Lung (tissue), 12 donors: ENCODE measurements around the gene AADACL2. TPM values are rescaled to one million over a fixed set of nuclear protein-coding genes. Genes with fewer than 3 reads are reported as not detected.

Source experiments
- ATAC-seq: fragments of 200-7000 bp; cut with Tn5 transposase; one replicate; pipeline ENCODE4 v1.9.1; 2020; ENCODE audit warnings: moderate number of reproducible peaks; ENCODE audit not compliant: insufficient read depth, low FRiP score
- DNase-seq, 3 donors: peaks; one replicate each; pipeline ENCODE4 v3.0.0-alpha.2; 2013 to 2017
- H3K27ac ChIP-seq, 2 donors: one replicate each; pipeline ENCODE4 v1.5.1; 2013; ENCODE audit warnings: mild to moderate bottlenecking in 2 of 2, moderate library complexity in 2 of 2, control low read depth in 1 of 2, inconsistent platforms in 1 of 2, low read depth in 1 of 2, low read length in 1 of 2
- H3K27me3 ChIP-seq, 3 donors: one replicate each; pipeline ENCODE4 v1.5.1; 2013; ENCODE audit warnings: low read length in 2 of 3; ENCODE audit not compliant: control insufficient read depth in 3 of 3, insufficient read depth in 3 of 3
- H3K36me3 ChIP-seq, 4 donors: one replicate each; pipeline ENCODE4 v1.5.1; 2013; ENCODE audit warnings: low read length in 4 of 4, mild to moderate bottlenecking in 1 of 4, moderate library complexity in 1 of 4; ENCODE audit not compliant: control insufficient read depth in 4 of 4, insufficient read depth in 4 of 4
- H3K4me1 ChIP-seq, 5 donors: one replicate each; pipeline ENCODE4 v1.5.1; 2013; ENCODE audit warnings: low read length in 5 of 5, mild to moderate bottlenecking in 2 of 5, moderate library complexity in 1 of 5; ENCODE audit not compliant: control insufficient read depth in 5 of 5, insufficient read depth in 5 of 5
- H3K4me3 ChIP-seq: one replicate; pipeline ENCODE4 v1.5.1; 2013; ENCODE audit warnings: mild to moderate bottlenecking, control low read depth, moderate library complexity
- H3K9ac ChIP-seq, 2 donors: one replicate each; pipeline ENCODE4 v1.5.1; 2013; ENCODE audit warnings: low read length in 2 of 2, control low read depth in 1 of 2; ENCODE audit not compliant: insufficient read depth in 1 of 2
- H3K9me3 ChIP-seq, 4 donors: one replicate each; pipeline ENCODE4 v1.5.1; 2013; ENCODE audit warnings: low read length in 3 of 4, mild to moderate bottlenecking in 1 of 4, moderate library complexity in 1 of 4; ENCODE audit not compliant: control insufficient read depth in 4 of 4, insufficient read depth in 3 of 4
- CTCF ChIP-seq: IDR thresholded peaks from 2 replicates; pipeline ENCODE4 v1.5.1; 2012; ENCODE audit warnings: mild to moderate bottlenecking; ENCODE audit errors: control extremely low read depth, extremely low read depth
- WGBS, 2 donors: extraction: QIAGEN DNeasy Blood & Tissue Kit; methylation state at CpG; one replicate each; pipeline ENCODE4 v1.1.7; 2013; 5-methylcytosine and 5-hydroxymethylcytosine counted together
- polyA plus RNA-seq, 2 donors: library from polyadenylated mRNA; stranded (reverse); fragments of 200-250 nt; gene quantifications; one replicate each; pipeline ENCODE4 v1.2.1, GENCODE V29; 2013
- total RNA-seq, 2 donors: library from RNA; depleted of rRNA in 1 of 2; stranded (reverse); fragments of >200 nt in 1 of 2; gene quantifications; one replicate each; pipeline ENCODE4 v1.2.1, GENCODE V29; 2014 to 2021
- donor health status: control.
- donor health status: control.
- donor health status: Bipolar disorder and iron deficiency.
- donor health status: healthy.
- donor health status: DM: yes; HTN: yes; CAD: no.

Gene AADACL2
- total and polyA plus RNA-seq, 4 donors = 0.14 TPM; not detected in 3

GRCh38 chr3:151800431-151800830 lies 66.7 kb downstream of the AADACL2 start:
- Histone ChIP-seq H3K9me3 (no peaks in the 10 kb centered on the region), H3K27me3 (no peaks in the 10 kb centered on the region), H3K9ac (no peak overlapping the region), H3K4me3 (no peak overlapping the region), H3K27ac (no peak overlapping the region), H3K36me3 (no peaks in the 10 kb centered on the region), H3K4me1 (no peaks in the 10 kb centered on the region)
- no peak for TF ChIP-seq CTCF
- DNase-seq (no peak), ATAC-seq (no peak)
- WGBS, 2 donors = 71 to 92% methylated on average over 2 of the region's 2 CpGs

- no peak for ATAC-seq
- H3K9me3 ChIP-seq = peaks cover 0 to 4% (median 0%) of the 10 kb centered on the region in 4 donors
- 56 to 71% methylated on average over 1 of the region's 1 CpG for WGBS, 2 donors
- no peak for TF ChIP-seq CTCF
- H3K27ac ChIP-seq = no peak overlapping the region
- no peaks in the 10 kb centered on the region for H3K36me3 ChIP-seq
- no peaks in the 10 kb centered on the region for H3K4me1 ChIP-seq
- H3K9ac ChIP-seq = no peak overlapping the region
- DNase-seq = peak in 2 of 3 donors; percentile 32 to 45
- H3K4me3 ChIP-seq = no peak overlapping the region
- H3K27me3 ChIP-seq = no peaks in the 10 kb centered on the region
Observed at GRCh38 chr3:151804267-151804666, 70.5 kb downstream of the AADACL2 start.

GRCh38 chr3:151806838-151807237 lies 73.1 kb downstream of the AADACL2 start:
- H3K27ac ChIP-seq = no peak overlapping the region
- H3K27me3 ChIP-seq = no peaks in the 10 kb centered on the region
- TF ChIP-seq CTCF = no peak
- H3K36me3 ChIP-seq = no peaks in the 10 kb centered on the region
- no peak overlapping the region for H3K4me3 ChIP-seq
- H3K4me1 ChIP-seq = no peaks in the 10 kb centered on the region
- no peak for DNase-seq
- peaks cover 0 to 8% (median 0%) of the 10 kb centered on the region in 4 donors for H3K9me3 ChIP-seq
- no peak for ATAC-seq
- H3K9ac ChIP-seq = no peak overlapping the region
- 89 to 92% methylated on average over 15 of the region's 15 CpGs for WGBS, 2 donors

Other genes starting within 250 kb of the AADACL2 start
- gene AADAC, start 80.2 kb downstream of the AADACL2 start, total RNA-seq = 10 to 100 TPM in 1 of 2 donors, 1 to 10 TPM in 1; 9.2 to 33.3 TPM
- 1 to 10 TPM; 4.4 to 7.3 TPM for gene AADAC, start 80.2 kb downstream of the AADACL2 start, polyA plus RNA-seq
- gene SUCNR1, start 139.7 kb downstream of the AADACL2 start, total RNA-seq = 1 to 10 TPM in 1 of 2 donors, under 1 TPM in 1; 0.60 to 2.5 TPM
- gene SUCNR1, start 139.7 kb downstream of the AADACL2 start, polyA plus RNA-seq = 1 to 10 TPM in 1 of 2 donors, under 1 TPM in 1; 0.16 to 1.7 TPM